SHP77 treated with DMSO at 0.1 percent for 48 hours (cell line): ENCODE measurements around the gene SLC22A4.
A peak's percentile ranks its signal among the peaks of the same experiment; 100 is the strongest.

ENCODE experiments used
- DNase-seq: peaks from one replicate; lab custom pipeline; 2025; lab: John Stamatoyannopoulos, UW

SLC22A4 gene

GRCh38 chr5:132342291-132343180 is 48.3 kb downstream of the SLC22A4 start:
- DNase-seq: no peak

- DNase-seq: no peak
Measured at GRCh38 chr5:132344775-132345514, 50.8 kb downstream of the SLC22A4 start.

GRCh38 chr5:132353486-132353995 is 59.3 kb downstream of the SLC22A4 start:
- DNase-seq: no peak

GRCh38 chr5:132354381-132355139 is 60.4 kb downstream of the SLC22A4 start:
- DNase-seq: no peak

- no peak for DNase-seq
Measured at GRCh38 chr5:132355140-132355765, 61.1 kb downstream of the SLC22A4 start.

- DNase-seq: no peak
Measured at GRCh38 chr5:132358775-132359174, 64.6 kb downstream of the SLC22A4 start.

GRCh38 chr5:132362086-132362485 is 67.9 kb downstream of the SLC22A4 start:
- no peak for DNase-seq

- no peak for DNase-seq
Measured at GRCh38 chr5:132363431-132364112, 69.4 kb downstream of the SLC22A4 start.

- DNase-seq: no peak
Measured at GRCh38 chr5:132364319-132364718, 70.1 kb downstream of the SLC22A4 start.

- DNase-seq: no peak
Measured at GRCh38 chr5:132365213-132365612, 71.0 kb downstream of the SLC22A4 start.

GRCh38 chr5:132368186-132368585 is 74.0 kb downstream of the SLC22A4 start:
- DNase-seq: no peak

- DNase-seq: no peak
Measured at GRCh38 chr5:132369007-132369473, 74.8 kb downstream of the SLC22A4 start.

GRCh38 chr5:132369474-132370180 is 75.4 kb downstream of the SLC22A4 start, which contains the start of gene SLC22A5:
SLC22A5 (plus strand) TSS chr5:132369710; CDS start chr5:132369973, 263 bp downstream.
- DNase-seq: peak; percentile 44

- DNase-seq: no peak
Measured at GRCh38 chr5:132370181-132370970, 76.2 kb downstream of the SLC22A4 start.

- no peak for DNase-seq
Measured at GRCh38 chr5:132370971-132371602, 76.9 kb downstream of the SLC22A4 start.

GRCh38 chr5:132371603-132371994 is 77.4 kb downstream of the SLC22A4 start:
- DNase-seq: no peak

GRCh38 chr5:132372127-132372526 is 77.9 kb downstream of the SLC22A4 start:
- no peak for DNase-seq

- DNase-seq: no peak
Measured at GRCh38 chr5:132372542-132372941, 78.3 kb downstream of the SLC22A4 start.

GRCh38 chr5:132375957-132376356 is 81.8 kb downstream of the SLC22A4 start:
- DNase-seq: no peak
